Heart left ventricle (tissue), 13 donors: ENCODE measurements around the gene RBKS.

Experiments
- POLR2A ChIP-seq, 2 donors: fragments of 450-650 bp; IDR thresholded peaks; one replicate each; pipeline ENCODE4 v1.6.1; 2017; ENCODE audit warnings: antibody characterized with exemption in 2 of 2, mild to moderate bottlenecking in 2 of 2, moderate library complexity in 2 of 2
- TF ChIP-seq, protein P1 (sequence below), 12 donors: fragments of 200-600 bp; sonication (generic) in 4 of 12; IDR thresholded peaks; one replicate each; pipeline versions ENCODE4 v1.5.0 to v1.8.0; 2018 to 2022; ENCODE audit warnings: antibody characterized with exemption in 12 of 12, mild to moderate bottlenecking in 5 of 12
- donor health status: ischemic (EF 13 %, LVEDD 7.1; RV severe dilation, severe dysfunction).
- donor health status: DM: no; HTN: yes; CAD: no.
- donor health status: DM: no; HTN: no; CAD: no.
- donor health status: ischemic (EF 25% LVEDD 6.9; RV normal size, moderate dysfunction).
- donor health status: ischemic (EF 25% LVEDD 5.7; RV mildly dilated, moderate dysfunction).
- donor health status: ischemic (EF 35%, LVEDD 5.7; RV mildly dilated, moderate dysfunction).
- donor health status: nonischemic (EF 11% LVEDD 7.7; RV severe dilation, severe dysfunction).
- donor health status: DM: yes; HTN: yes; CAD: no.
- donor health status: PGD.
- donor health status: ischemic (EF 29% LVEDD 5.4; RV normal size, mild dysfunction).
- donor health status: nonischemic (EF 23%, LVEDD 6.1; RV moderate dilation, normal function).

DNA sequence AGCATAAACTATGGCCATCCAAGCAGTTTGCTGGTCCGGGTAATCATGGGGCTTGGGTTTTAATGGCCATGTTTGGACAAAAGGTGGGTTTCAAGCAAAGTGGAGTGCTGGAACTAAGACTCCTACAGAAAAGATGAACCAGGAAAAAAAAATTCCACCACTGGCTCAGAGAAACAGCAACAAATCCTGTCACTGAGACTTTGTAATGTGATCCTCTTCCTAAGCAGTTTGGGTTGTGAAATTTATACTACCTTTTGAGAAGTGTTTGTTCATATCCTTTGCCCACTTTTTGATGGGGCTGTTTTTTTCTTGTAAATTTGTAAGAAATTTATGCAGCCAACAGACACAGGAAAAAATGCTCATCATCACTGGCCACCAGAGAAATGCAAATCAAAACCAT is 78.4 kb downstream of the RBKS start:
- TF ChIP-seq, protein P1, sequence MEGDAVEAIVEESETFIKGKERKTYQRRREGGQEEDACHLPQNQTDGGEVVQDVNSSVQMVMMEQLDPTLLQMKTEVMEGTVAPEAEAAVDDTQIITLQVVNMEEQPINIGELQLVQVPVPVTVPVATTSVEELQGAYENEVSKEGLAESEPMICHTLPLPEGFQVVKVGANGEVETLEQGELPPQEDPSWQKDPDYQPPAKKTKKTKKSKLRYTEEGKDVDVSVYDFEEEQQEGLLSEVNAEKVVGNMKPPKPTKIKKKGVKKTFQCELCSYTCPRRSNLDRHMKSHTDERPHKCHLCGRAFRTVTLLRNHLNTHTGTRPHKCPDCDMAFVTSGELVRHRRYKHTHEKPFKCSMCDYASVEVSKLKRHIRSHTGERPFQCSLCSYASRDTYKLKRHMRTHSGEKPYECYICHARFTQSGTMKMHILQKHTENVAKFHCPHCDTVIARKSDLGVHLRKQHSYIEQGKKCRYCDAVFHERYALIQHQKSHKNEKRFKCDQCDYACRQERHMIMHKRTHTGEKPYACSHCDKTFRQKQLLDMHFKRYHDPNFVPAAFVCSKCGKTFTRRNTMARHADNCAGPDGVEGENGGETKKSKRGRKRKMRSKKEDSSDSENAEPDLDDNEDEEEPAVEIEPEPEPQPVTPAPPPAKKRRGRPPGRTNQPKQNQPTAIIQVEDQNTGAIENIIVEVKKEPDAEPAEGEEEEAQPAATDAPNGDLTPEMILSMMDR (IDR thresholded peaks at IDR 0.05), result no peak
- no peak for TF ChIP-seq POLR2A (IDR thresholded peaks at IDR 0.05)
